HG03066 (cell line): Measurements from ENCODE around the gene CRISPLD2.
"Not testable (repeated sequence)": the region's sequence is repeated elsewhere in the genome, so short reads cannot be mapped to it uniquely, and the experiment has no call there.

Source experiments
- ATAC-seq: cut with Tn5 transposase; IDR thresholded peaks from one replicate; pipeline ENCODE4 v1.9.1; 2021; ENCODE audit warnings: low read depth; ENCODE audit not compliant: unreplicated experiment

Gene CRISPLD2

GRCh38 chr16:84821179-84821578, 1.4 kb downstream of the CRISPLD2 start:
- ATAC-seq = no peak

GRCh38 chr16:84821728-84822689, 2.2 kb downstream of the CRISPLD2 start:
- ATAC-seq = no peak

DNA sequence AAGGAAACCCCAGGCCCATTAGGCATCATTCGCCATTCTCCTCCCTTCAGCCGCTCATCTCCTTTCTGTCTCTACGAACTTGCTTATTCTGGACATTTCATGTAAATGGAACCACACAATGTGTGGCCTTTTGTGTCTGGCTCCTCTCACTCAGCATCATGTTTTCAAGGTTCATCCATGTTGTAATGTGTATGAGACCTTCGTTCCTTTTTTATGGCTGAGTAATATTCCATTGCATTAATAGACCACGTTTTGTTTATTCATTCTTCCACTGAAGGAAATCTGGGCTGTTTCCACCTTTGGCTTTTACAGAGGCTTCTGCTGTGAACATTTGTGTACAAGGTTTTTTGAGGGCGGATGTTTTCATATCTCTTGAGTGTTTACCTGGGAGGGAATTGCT, 3.2 kb downstream of the CRISPLD2 start:
- no peak for ATAC-seq

DNA sequence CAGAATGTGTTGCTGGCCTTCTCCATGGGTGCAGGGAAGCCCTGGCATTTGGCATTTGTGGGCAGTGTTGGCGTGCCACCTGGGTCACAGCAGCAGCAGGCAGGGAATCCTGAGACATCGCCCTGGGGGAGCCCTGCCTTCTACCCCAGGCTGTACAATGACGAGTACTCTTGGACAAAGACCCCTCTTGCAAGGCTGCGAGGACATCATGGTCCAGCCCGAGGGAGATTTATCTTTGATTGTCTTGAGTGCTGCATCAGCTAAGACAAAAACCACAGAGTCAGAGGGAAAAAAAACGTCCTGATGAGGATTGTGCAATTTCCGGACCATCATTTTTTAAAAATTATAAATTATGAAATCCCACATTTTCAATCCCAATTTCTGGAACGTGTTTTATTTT, 3.7 kb downstream of the CRISPLD2 start:
- ATAC-seq = no peak

DNA sequence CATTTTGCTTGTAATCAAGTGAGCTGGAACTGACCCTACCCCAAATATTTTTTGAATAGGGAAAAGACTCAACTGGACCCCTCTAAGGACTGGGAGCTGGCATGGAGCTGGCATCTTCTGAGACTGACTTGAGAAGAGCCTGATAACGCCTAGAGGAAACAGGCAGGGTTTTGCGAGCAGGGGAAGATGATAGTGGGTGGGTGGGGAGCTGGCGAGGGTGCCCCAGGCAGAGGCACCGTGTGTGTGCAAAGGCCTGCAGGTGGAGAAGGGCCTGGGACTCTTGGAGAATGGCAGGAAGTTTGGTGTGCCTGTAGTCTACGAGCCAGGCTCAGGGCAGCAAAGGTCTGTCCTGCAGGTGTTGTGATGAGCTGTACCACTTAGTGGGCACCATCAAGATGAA, 4.1 kb downstream of the CRISPLD2 start:
- ATAC-seq = no peak

GRCh38 chr16:84825896-84826557, 6.2 kb downstream of the CRISPLD2 start:
- no peak for ATAC-seq

GRCh38 chr16:84826558-84826941, 6.8 kb downstream of the CRISPLD2 start:
- no peak for ATAC-seq

- ATAC-seq = no peak
These were observed 7.4 kb downstream of the CRISPLD2 start for GRCh38 chr16:84827131-84827574.

DNA sequence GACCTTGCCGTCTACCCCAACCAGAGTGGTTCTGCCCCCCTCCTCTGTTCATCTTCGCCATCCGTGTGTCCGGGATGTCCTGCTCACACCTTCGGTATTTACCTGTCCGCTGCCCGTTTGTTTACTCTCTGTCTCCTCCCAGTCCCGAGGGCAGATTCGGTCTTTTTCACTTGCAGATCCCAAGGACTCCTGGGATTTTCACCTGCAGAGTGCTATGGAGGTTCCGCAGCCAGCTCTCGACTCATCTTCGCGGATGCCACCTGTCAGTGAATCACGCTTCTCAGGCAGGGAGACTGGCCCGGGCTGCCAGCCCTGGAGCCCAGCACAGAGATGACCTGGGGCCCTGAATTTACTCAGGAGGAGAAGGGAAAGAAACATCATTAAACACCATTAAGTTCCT, 8.1 kb downstream of the CRISPLD2 start:
- no peak for ATAC-seq

DNA sequence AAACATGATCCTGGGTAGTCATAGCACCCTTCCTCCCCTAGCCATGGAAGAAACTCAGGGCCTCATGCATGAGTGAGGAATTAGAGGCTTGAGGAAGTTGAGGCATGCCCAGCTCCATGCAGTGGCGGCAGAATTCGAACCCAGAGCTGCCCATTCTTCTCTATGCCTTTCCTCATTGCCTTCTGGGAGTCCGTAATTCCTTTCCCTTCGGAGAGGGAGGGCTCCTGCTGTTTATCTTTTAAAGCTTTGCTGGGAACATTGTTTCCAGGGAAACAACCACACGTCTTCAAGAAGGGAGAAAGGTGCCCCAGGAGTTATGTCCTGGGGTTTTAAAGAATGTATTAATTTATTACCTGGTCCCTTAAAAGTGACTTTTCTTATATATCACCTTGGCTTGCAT, 8.5 kb downstream of the CRISPLD2 start:
- no peak for ATAC-seq

DNA sequence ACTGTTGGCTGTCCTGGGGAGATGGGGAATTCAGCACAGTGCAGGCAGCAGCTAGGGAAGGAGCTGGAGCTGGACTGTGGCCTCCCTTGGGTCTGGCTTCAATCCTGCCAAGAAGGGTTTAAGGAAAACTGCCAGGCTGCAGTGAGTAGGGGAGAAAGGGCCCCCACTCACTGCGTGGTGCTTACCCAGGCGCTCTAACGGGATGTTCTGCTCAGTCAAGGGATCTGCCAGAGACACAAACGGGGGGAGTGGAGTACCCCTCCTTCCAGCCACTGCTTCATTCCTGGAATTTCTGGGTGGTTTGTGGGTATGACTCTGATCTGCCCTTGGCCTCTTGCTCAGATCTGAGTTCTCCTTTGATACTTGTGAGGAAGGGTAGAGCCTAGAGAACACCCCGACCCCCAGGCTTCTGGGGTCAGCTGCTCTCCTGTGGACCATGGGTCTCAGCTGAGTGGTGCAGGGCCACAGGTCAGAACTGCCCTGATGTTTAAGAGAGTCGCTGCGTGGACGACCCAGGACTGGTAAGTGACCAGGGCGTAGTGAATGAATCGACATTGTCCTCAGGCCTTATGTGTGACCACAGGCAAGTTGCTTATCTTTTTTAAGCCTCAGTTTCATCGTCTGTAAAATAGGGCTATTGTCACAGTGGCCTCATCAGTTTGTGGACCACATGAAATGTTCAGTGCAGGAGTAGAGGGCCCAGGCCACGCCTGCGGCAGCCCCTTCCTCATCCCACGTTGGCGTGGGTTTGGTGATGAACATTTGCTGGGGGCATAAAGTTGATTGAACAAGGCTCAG, 9.6 kb downstream of the CRISPLD2 start:
- ATAC-seq = no peak

- ATAC-seq = no peak
These were observed 11.1 kb downstream of the CRISPLD2 start for GRCh38 chr16:84830765-84831384.

DNA sequence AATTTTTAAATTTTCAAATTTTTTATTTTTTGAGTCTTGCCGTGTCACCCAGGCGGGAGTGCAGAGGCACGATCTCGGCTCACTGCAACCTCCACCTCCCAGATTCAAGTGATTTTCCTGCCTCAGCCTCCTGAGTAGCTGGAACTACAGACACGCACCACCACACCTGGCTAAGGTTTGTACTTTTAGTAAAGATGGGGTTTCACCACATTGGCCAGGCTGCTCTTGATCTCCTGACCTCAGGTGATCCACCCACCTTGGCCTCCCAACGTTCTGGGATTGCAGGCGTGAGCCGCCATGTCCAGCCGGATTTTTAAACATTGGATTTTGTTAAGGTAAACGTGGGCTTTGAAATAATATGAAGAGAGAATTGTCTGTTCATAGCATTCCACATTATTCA, 11.9 kb downstream of the CRISPLD2 start:
- not testable (repeated sequence) for ATAC-seq

DNA sequence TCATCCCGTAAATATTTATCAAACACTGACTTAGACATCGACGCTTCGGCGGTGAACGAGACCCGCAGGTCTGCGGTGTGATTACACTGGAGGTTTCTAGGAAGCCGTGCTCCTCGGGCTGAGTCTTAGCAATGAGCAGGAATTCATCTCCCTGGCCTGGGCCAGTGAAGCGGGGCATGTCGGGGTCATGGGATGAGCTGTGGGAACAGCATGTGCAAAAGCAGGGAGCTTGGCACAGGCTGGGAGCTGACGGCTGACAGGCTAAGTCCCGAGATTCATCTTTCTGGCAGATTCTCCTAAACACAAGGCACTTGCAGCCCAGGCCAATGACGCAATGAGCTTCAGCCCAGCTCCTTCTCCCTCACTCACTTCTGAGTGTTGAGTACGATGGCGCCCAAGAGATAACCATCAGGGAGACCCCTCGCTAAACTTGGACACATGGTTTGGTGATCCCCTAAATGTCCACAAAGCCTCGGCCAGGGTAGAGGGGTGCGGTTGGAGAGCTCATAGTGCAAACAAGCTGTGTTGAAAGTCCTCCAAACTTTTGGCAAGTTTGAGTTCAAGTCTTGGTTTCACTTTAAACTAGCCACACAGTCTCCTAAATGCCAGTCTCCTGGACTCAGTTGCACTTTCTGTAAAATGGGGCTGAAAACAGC, 12.8 kb downstream of the CRISPLD2 start:
- ATAC-seq = no peak

DNA sequence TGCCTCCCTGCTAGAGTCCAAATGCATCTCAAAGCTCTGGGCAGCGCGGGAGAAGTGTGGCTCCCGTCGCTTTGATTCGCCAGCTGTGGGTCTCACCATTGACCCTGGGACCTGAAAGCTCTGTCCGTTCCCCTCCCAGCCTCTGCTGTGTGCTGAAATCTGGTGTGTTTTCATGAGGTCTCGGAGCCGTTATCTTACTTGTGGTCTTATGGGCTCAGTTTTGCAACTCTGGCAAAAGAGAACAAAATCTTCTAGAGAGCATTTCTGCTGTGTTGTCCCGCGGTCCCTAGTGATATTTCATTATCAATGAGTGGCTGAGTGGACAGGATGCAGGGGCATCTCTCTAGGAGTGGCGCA, 13.3 kb downstream of the CRISPLD2 start:
- ATAC-seq = no peak

DNA sequence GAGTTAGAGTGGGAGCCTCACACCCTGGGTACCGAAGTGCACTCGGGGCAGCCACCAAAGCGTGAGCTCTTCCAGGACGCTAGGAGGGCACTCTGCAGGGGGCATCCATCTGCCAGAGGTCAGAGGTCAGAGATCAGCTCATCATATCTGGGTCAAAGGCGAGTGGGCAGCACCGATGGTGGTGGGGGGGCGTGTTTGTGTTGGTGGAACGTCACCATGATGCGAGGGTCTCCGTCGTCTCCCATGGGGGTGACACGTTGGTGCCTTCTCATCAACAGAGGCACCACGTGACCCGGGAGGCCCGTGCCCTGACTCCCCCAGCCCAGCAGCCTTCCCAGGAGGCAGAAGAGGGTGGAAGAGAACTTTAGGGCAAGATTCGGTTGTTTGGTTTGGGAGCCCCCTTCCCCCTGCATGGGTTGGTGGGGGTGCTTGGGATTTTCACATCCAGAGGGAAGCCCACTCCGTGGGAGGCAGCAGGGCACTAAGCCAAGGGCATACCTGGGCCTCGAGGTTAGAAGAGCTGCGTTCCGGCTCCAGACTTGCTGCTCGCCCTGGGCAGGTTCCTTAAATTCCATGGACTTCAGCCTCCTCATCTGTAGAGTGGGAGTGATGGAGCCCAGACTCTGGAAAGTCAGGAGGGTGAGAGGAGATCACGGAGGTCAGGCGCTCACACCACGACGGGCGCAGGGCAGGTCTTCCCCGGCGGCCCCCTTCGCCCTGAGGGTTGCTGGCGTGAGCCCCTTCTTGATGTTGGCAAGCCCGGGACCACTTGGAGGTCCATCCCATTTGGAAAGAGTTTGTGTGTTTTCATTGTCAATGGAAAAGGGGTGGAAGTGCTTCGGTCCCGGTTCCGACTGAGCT, 14.0 kb downstream of the CRISPLD2 start:
- ATAC-seq = no peak

DNA sequence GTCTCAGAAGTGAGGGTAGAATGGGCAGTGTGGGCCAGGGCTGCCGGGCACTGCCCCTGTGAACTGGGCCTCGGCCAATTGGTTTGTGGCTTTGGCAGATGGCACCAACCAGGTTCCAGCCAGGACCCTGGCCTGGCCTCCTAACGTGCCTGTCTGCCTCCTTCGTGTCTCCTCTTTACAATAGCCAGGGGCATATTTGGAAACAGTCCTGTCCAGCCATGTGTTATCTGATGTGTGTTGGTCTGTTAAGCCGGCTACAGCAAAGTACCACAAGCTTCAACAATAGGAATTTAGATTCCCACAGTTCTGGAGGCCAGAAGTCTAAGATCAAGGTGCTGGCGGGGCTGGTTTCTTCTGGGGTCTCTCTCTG, 14.6 kb downstream of the CRISPLD2 start:
- no peak for ATAC-seq

GRCh38 chr16:84836234-84836647, 16.5 kb downstream of the CRISPLD2 start:
- ATAC-seq = no peak

- no peak for ATAC-seq
These were observed 17.2 kb downstream of the CRISPLD2 start for GRCh38 chr16:84836967-84837366.
